ENCODE results near the gene SCGB2A2.

The SCGB2A2 gene

DNA sequence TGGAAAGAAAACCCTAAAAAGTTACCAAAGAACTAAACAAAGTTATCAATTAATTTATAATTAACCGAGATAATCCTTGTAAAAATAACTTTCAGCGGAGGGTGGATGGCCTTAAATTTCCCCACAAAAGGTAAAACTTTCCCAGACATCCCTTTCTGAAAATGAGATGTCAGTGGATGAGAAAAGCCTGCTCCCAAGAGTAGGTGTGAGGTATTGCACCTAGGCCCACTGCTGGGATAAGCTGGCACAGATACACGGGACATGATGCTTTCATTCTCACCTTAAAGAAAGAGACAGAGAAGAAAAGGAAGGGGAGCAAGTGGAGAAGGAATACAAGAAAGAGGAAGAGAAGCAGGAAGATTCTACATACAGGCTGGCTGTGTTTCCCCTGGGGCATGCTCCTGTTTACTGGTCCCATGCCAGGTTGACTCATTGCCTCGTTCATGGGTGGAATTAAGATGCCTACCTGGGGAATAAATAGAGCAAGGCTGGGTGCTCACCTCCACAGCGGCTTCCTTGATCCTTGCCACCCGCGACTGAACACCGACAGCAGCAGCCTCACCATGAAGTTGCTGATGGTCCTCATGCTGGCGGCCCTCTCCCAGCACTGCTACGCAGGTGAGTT lies at the start of gene SCGB2A2:
Gene SCGB2A2 (plus strand): TSS at position 505 of the 625 bp plus-strand sequence. CDS start 59 bp downstream, at position 564.
- no peak for DNase-seq (ENCODE audit: low read depth in 2 of 2, low spot score in 1 of 2)

DNA sequence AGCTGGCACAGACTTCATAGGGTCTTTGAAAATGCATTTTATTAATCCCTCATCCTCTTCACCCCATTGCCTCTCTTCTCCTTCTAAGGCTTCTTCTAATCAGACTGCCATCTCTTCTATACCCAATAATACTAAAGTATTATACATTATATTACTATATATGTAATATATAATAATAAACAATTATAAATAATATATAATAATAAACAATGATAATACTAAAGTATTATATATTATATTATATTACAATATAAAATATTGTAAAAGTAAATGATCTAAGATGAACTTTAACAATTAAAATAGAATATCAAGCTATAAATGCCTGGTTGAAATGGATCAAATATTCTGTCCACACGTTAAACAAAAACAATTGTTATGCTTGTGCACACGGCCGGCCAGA lies 48.5 kb upstream of the SCGB2A2 start:
- no peak for DNase-seq (ENCODE audit: low read depth in 2 of 2, low spot score in 1 of 2)

DNA sequence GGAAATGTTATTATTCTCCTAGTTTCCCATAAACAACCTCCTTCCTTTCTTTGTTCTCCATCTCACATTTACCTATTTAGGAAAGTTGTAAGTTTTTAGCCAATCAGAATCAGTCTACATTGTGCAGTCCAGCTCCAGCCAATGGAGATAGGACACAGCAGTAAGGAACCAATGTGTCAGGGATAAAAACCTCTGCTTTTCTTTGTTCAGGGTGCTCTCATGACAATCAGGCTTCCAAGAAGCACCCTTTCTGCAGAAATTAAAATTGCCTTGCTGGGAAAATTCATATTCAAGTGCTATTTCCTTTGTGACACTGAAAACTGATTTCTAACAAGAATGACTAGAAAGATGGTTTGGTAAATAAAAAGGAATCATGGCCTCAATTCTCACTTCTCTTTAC lies 46.9 kb upstream of the SCGB2A2 start:
- no peak for DNase-seq (ENCODE audit: low read depth in 2 of 2, low spot score in 1 of 2)

DNA sequence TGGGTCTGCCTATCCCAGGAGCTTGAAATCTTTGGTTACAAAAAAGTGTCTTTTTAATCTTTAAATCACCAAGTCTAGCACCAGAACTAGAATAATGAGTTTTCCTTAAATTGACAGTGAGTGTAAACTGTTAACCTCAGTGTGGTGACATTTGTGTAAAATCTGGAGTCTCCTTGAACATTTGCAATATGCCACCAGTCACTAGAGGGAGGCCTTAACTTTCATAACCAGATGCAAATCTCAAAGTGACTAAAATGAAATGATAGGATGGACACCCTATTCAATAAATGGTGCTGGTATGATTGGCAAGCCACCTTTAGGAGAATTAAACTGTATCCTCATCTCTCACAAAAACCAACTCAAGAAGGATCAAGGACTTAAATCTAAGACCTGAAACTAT lies 36.2 kb upstream of the SCGB2A2 start:
- no peak for DNase-seq (ENCODE audit: low read depth in 2 of 2, low spot score in 1 of 2)

DNA sequence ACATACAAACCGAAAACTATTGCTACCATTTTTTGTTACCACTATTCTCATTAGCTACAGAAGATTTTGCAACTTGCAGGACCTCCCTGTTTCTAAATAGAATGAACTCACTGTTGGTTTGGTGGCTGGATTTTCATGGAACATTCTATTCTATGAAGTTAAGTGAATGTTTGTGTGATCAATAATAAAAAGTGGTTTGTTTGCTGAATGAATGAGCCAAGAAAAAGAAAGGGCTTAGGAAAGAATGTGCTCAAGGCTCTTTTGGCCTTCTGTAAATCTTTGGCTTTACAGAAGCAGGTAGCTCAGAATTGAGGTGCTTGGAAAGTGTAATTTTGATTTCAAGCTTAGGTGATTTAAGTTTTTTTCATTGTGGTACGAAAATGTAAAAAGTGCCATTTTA lies 33.8 kb upstream of the SCGB2A2 start:
- no peak for DNase-seq (ENCODE audit: low read depth in 2 of 2, low spot score in 1 of 2)

DNA sequence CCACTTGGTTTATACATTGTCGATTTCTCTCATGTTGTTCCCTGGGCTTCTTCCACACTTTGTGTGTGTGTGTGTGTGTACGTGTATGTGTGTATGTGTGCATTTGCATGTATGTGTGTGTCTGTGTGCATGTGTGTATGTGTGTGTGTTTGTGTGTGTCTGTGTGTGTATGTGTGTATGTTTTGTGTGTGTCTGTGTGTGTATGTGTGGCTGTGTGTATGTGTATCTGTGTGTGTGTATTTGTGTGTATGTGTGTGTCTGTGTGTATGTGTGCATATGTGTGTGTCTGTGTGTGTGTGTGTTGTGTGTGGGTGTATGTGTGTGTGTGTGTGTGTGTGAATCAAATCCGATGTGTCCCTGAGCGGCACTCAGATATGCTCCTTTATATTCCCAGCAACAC lies 32.5 kb upstream of the SCGB2A2 start:
- no peak for DNase-seq (ENCODE audit: low read depth in 2 of 2, low spot score in 1 of 2)

DNA sequence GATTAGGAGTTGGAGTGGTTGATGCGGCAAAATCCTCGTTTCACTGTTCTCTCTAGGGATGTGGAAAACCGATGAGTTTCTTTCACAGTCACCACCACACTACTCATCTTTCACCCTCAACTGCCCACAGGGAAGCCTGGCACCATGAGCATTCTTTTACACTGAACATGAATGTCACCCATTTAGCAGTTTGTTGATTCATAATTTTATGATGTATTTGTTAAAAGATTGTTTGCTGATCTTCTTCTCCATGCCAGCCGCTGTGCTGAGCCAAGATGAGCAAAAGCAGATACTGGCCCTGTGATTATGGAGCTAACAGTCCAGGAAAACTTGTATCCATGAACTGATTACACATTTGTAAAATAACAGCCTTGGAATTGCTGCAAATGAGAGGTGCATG lies 31.8 kb upstream of the SCGB2A2 start:
- DNase-seq (ENCODE audit: low read depth in 2 of 2, low spot score in 1 of 2): no peak

DNA sequence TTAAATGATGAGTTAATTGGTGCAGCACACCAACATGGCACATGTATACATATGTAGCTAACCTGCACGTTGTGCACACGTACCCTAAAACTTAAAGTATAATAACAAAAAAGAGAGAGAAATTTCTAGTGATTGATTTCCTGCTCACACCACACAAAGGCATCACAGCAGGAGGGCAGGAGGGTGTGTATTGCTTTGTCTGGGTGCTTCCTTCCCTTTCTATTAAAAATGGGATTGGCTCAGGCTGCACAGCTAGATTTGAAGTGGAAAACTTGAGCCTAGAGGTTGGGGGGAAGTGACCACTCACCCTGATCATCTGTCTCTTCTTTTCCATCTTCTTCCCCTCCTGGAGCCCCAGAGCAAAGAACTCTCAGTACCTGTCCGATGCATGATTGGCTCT lies 28.9 kb upstream of the SCGB2A2 start:
- no peak for DNase-seq (ENCODE audit: low read depth in 2 of 2, low spot score in 1 of 2)

DNA sequence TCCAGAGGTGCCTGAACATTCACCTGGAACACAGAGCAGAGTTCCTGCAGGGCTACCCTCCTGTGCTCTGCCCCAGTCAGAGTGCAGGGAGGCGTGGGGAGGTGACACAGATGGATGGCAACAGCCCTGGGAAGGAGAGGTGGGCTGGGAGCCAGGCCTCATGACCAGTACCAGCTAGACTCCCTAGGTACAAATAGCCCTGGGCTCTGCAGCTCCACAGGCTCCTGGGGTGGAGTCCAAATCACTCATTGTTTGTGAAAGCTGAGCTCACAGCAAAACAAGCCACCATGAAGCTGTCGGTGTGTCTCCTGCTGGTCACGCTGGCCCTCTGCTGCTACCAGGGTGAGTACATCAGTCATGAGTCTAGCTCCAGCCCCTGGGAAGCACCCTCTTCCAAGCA lies 27.9 kb upstream of the SCGB2A2 start, which contains the start of gene SCGB1D2:
Gene SCGB1D2 (plus strand): TSS at position 219 of the 400 bp plus-strand sequence. CDS start 69 bp downstream, at position 288.
- DNase-seq (ENCODE audit: low read depth in 2 of 2, low spot score in 1 of 2): no peak

DNA sequence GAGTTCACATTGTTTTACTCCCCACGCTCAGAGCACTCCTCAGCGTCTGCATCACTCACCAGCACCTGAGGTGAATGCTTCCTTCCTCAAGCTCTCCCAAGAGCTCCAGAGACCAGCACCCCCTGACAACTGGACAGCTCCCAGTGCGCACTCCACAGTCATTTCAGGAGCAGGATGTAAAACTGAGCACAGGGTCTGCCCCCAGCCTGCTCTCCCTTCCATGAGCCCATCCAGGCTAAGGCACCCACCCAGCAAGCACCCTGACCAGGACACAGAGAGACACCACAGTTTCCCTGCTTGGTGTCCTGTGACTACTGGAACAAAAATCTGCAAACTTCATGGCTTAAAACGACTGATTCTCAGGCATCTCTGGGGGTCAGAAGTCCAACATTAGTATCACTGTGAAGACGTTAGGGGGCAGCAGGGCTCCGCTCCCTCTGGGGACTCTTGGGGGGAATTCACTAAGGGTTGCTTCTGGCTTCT lies 24.6 kb upstream of the SCGB2A2 start:
- no peak for DNase-seq (ENCODE audit: low read depth in 2 of 2, low spot score in 1 of 2)

DNA sequence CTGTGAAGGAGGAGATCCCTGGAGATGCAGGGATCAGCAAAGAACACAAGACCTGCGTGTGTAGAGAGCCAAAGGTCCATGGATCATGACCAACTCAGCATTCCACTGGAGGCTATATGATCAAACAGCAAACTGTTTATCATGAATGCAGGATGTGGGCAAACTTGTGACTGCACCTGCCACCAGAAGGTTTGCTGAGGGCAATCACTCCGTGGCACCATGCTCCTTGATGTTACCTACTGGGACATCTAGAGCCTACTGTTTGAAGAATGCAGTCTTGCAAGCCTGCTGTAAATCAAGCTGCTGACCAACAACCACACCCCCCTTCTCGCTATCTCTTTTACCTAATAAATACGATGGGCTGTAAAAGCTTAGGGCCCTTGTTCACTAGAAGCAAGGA lies 18.3 kb upstream of the SCGB2A2 start:
- no peak for DNase-seq (ENCODE audit: low read depth in 2 of 2, low spot score in 1 of 2)

DNA sequence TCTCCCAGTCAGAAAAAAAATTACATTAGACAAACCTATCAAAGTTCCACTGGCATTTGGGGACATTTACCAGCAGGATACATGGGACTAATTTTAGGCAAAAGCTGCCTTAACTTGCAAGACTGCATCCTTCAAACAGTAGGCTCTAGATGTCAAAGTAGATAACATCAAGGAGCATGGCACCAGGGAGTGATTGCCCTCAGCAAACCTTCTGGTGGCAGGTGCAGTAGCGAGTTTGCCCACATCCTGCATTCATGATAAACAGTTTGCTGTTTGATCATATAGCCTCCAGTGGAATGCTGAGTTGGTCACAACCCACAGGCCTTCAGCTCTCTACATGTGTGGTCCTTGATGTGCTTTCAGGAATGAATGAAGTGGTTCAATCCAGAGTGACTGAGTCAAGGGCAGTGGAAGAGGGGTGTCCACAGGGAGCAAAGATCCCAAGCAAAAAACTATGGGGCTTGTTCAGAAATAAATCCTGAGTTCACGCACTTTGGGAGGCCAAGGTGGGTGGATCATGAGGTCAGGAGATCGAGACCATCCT lies 15.9 kb upstream of the SCGB2A2 start:
- DNase-seq (ENCODE audit: low read depth in 2 of 2, low spot score in 1 of 2): no peak

DNA sequence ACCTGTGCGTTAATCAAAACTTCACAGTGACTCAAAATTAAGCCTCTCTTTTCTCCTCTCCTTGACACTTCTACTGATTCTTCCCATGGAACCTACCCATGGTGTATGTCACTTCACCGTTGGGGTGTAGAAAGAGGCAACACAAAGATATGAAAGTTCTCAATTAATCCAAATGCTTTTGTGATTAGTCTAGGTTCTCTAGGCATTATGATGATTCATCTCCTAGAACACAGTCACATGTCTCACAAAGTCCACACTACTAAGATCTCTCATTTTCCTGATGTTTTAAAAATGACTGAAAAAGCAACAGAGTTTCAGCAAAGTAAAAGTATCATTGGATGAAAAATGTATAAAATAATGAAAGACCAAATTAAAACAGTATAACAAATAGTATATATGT lies 13.7 kb upstream of the SCGB2A2 start:
- DNase-seq (ENCODE audit: low read depth in 2 of 2, low spot score in 1 of 2): no peak

DNA sequence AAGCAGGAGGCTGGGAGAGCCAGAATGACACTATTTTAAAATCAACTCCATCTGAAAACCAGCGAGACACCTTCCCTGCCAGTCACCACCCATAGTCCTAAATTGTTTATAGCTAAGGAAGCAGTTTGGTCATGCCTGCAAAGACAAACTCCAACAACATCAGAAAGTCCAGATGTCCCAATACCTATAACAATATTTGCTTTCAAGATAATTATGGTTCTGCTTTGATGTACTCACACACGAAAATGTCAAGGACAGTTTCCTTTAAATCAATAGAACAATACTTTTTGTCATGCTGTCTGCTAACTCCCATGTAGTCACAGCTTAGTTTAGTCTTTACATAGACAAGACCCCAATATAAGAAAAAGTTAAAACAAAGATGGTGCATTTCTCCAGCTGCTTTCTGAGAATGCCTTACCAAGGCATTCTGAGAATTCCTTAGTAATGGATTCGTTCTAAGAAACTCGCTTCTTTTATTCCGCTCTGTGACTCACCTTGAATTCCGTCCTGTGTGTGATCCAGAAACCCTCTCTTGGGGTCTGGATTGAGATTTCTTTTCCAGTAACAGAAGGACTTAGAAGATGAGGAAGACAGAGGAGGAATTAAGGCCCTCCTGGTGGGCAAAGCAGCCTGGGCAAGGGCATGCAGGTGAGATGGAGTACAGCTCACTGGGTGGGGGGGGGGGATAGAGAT lies 9.6 kb upstream of the SCGB2A2 start:
- DNase-seq (ENCODE audit: low read depth in 2 of 2, low spot score in 1 of 2): no peak

DNA sequence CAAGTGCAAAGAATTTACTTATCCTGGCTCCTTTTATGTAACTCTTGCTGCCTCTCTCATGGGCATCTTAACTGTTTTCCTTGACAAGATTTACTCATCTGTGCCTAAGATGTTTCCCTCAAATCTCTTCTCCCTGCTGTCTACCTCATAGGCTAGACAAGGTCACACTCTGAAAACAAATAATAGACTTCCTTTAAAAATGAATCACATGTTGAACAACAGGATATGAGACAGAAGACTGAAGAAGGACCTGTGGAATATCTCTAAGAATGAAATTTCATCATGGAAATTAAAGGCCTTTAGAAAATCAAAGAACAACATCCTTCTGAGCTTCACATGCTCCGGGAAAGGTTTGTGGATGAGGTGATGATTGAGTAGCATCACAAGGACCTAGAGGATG lies 6.0 kb upstream of the SCGB2A2 start:
- DNase-seq (ENCODE audit: low read depth in 2 of 2, low spot score in 1 of 2): no peak

DNA sequence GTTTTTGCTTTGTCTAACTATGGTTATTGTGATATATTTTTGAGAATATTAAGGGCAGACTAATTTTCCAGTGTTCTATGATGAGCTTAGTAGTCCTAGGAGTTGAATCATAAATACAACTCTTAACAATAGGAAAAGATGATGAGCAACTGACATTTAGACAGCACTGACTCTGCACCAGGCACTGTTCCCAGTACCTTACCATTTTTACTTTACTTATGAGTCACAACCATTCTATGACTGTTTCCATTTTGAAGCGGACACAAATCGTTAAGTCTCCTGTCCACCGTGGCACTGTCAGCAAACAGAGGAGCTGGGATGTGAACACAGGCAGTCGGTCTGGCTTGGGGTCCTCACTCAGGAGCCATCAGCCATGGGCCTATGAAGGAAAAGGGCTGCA lies 3.4 kb upstream of the SCGB2A2 start:
- DNase-seq (ENCODE audit: low read depth in 2 of 2, low spot score in 1 of 2): no peak

DNA sequence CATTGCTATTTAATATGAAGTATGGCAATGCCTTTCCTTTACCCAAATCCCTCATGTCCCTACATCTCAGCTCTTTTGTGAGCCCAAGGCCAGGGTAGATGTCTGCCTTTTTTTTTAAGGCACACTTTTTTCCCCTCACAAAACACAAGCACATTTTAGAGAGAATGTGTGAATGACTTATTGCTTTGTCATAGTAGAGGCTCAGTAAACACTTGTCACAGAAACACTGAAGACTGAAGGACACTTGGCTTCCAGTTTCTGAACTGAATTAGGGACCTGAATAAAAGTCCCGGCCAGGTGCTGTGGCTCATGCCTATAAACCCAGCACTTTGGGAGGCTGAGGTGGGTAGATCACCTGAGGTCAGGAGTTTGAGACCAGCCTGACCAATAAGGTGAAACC lies 2.9 kb upstream of the SCGB2A2 start:
- no peak for DNase-seq (ENCODE audit: low read depth in 2 of 2, low spot score in 1 of 2)

DNA sequence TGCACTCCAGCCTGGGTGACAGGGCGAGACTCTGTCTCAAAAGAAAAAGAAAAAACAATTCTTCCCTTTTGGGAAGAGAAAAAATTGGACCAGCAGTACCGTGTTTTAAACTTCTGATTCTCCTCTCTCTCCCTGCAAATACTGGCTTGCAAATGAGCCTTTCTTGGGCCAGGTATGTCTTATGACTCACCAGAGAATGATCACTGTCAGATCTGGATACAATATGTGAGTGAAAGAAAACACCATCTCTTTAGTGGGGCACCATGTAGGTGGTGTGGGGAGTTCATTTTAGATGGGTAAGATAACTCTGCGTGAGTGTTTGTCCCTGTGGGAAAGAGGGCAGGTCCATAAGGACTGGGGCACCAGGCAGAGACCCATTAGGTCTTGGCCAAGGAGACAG lies 2.4 kb upstream of the SCGB2A2 start:
- no peak for DNase-seq (ENCODE audit: low read depth in 2 of 2, low spot score in 1 of 2)

DNA sequence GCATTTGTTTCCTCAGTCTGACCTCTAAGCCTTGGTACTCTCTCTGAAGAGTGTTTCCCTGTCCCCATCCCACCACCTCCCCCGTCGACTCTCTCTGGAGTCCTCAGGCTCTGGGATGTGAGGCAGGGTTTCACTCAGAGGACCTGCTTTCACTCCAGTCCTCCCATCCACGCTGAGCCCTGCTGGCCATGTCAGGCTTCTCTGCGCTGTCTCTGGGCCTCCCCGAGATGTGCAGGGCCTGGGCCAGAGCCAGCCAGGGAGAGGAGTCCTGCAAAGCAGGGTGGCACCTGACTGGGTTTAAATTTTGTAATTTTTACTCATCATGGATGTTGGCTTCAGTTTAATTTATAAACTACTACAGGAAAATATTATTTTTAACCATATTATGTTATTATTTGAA lies 3.3 kb downstream of the SCGB2A2 start:
- DNase-seq (ENCODE audit: low read depth in 2 of 2, low spot score in 1 of 2): no peak

DNA sequence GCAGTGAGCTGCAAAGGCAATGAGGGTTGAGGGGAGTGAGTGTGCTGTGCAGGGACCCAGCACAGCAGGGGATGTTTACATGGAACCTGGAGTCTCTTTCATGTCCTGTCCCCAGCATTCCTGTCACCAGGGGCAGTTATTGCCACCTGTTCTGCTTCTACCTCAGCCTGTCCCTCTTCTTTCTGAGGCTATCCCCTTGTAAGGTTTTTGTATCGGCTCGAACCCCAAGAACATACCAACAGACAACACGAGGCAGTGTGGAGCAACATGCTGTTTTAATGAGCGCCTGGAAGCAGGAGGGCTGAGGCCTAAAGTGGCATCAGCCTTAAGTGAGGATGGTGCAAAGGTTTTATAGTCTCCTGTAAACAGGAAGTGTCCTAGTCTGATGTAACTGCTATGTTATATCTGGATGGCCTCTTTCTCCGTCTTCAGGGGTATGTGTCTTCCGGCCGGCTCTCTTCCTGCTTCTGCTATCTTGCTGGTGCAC lies 3.9 kb downstream of the SCGB2A2 start:
- no peak for DNase-seq (ENCODE audit: low read depth in 2 of 2, low spot score in 1 of 2)

DNA sequence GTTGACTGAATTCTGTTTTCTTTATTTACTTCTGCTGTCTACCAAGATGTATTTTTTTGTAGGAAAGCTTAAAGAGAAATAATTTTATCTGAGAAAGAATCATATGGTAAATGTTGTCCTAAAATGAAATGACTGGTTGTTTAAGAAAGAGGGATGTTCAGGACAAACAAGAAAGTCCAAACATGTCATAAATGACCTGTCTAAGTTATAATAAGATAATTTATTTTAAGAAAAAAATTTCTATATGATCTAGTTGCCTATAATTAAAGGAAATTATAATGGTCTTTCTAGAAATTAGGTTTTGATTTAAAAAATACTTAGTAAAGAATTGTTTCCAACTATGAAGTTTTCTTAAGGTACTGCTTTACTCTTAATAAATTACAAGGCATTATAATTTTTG lies 10.5 kb downstream of the SCGB2A2 start:
- DNase-seq (ENCODE audit: low read depth in 2 of 2, low spot score in 1 of 2): no peak

DNA sequence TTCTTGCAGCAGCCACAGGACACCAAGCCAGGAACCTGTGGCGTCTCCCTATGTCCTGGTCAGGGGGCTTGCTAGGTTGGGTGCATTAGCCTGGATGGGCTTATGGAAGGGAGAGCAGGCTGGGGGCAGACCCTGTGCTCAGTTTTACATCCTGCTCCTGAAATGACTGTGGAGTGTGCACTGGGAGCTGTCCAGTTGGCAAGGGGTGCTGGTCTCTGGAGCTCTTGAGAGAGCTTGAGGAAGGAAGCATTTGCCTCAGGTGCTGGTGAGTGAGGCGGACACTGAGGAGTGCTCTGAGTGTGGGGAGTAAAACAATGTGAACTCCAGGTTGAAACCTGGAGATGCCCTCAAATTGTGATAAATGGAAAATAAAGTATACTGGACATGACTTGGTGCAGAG lies 25.5 kb downstream of the SCGB2A2 start:
- no peak for DNase-seq (ENCODE audit: low read depth in 2 of 2, low spot score in 1 of 2)

Data from stimulated activated CD8-positive, alpha-beta memory T cell treated with anti-CD3 and anti-CD28 coated beads, Interleukin-4, amount 100 ng/mL, for 1 hour (primary cell).